GF-D8 (cell line): ENCODE data around the gene SLC4A8.
"Not testable (repeated sequence)": the region's sequence is repeated elsewhere in the genome, so short reads cannot be mapped to it uniquely, and the experiment has no call there.

ENCODE experiments used
- DNase-seq: peaks from one replicate; lab custom pipeline; 2025; lab: John Stamatoyannopoulos, UW

Gene SLC4A8

DNA sequence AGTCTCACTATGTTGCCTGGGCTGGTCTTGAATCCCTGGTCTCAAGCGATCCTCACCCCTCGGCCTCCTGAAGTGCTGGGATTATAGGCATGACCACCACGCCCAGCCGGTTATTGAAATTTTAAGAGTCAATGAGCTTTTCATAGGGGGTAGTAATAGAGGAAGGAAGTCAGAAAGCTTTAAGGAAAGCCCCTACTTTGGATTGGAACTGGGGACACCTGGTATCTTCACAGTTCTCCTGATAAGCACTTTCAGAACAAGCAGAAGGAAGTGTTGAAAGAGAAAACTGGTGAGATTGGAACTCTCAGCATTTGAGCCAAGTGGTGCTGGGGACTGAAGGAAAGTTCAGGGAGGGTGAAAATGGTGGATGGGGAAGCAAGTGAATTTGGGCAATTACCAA is 5.1 kb downstream of the SLC4A8 start:
- no peak for DNase-seq

DNA sequence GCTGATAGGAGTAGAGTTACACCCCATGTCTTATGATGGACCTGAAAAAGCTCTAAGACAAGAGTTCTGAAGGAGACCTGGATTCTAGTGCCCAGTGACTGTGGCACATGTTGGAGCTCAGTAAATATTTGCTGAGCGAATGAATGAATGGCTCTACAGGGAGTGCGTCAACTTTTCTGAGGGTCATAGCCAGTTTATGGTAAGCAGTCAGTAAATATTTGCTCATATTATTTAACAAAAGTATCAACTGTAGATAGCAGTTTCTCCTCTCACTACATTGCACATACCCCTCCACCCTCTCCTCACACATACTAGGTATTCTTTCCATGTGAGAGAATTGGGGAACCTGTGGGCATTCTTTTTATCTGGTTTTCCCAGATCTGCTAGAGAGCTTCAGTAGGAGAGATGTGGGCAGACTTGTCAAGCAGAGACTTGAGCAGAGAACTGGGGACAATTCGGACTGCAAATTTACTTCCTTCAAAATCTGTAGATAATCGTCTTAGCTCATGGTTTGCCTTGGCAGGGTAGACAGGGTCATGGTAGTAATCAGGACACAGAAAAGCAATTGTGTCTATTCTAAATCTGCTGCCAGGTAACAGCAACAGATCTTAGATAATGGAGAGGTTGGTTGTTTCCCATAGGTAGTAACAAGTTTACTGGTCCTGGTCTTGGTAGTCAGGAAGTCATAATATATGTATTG is 5.7 kb downstream of the SLC4A8 start:
- DNase-seq, result no peak

DNA sequence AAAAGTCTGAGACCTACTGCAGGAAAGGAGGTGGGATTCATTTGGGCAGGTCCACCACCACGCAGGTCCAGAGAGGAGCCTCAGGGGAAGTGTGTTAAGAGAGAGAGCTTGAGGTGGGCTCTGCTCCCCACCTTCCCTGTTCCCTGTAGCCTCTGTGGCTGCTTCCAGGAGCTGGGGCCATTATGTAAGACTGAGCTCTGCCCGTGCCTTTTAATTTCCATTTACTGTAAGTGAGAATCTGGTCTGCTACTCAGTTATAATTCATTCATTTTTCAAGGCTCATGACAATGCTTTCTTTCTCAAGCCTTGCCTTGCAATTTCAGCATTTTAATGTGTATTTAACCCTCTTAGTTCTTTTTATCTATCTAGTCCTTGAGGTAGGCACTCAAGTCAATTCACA is 8.3 kb downstream of the SLC4A8 start:
- DNase-seq, result no peak

DNA sequence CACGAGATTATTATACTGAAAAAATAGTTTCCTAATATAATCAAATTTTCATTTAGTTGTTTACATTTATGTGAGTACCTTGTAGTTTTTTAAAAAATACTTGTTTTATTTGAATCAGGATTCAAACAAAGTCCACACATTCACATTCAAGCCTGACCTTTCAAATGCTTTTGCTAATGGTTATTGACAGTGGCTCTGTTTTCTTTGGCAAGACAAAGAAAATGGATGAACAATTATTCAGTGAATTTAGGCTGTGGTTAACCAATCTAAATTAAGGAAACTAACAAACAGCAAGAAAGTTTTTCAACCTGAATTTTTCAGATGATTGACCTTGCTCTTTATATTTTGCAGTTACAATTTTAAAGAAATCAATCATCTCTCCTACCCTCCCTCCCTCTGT is 9.7 kb downstream of the SLC4A8 start:
- DNase-seq, result no peak

DNA sequence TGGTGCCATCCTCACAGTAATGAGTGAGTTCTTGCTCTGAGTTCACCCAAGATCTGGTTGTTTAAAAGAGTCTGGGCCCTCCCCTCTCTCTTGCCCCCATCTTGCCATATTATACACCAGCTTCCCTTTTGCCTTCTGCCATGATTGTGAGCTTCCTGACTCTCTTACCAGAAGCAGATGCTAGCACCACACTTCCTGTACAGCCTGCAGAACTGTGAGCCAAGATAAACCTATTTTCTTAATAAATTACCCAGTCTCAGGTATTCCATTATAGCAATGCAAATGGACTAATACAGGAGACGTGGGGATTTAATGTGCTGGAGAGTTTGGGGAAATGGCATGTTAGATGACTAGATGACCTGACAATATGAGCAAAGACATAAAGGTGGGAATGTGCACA is 12.8 kb downstream of the SLC4A8 start:
- DNase-seq, result no peak

DNA sequence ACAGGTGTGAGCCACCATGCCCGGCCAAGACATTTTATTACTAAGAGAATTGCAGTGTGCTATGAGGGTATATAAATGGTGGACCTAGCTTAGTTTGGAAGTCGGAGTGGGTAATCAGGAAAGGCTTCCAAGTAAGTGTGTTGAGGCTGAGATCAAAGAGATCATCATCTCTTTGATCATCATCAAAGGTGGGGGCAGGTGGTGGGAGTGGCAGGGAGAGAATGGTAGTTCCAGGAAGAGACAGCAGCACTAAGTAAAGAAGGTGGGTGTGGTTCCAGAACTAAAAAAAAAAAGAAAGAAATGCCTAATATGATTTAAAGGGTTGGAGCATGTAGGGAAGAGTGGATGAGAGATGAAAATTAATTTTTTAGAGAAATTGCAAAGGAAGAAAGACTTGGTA is 14.7 kb downstream of the SLC4A8 start:
- DNase-seq, result no peak

DNA sequence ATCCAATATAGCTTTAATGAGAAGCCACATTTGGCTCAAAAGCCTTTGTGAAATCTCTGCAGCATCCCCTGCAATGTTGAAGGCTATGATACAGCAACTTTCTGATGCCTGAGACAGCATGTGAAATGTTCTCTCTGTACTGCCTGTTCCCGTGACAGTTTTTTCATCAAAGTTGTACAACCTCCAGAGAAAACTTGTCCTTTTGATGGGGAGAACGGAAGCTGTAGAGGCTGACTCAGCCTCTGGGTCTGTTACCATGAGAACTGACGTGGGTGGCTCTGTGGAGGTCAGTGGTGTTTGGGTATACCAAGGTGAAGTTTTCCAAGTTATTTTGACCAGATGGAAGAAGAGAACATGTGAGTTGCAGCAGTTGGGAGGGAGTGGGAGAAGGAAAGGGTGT is 17.0 kb downstream of the SLC4A8 start:
- DNase-seq, result no peak

DNA sequence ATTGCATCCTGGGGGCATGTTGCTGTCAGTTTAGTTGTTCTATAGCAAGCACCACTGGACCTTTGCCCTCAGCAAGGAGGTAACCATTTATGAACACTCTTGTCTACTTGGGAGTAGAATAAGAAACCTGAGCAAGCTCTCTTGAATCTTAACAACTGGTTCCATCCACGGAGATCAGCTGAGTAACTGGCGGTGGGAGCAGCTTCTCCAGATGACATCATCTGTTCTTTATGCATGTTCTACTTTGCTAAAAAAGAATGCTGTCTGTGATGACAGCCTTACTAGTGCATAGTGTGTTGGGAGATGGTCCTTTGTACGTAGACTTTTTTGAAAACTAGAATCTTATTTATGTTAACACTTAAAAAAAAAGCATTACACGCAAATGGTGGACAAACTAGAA is 17.7 kb downstream of the SLC4A8 start:
- no peak for DNase-seq

DNA sequence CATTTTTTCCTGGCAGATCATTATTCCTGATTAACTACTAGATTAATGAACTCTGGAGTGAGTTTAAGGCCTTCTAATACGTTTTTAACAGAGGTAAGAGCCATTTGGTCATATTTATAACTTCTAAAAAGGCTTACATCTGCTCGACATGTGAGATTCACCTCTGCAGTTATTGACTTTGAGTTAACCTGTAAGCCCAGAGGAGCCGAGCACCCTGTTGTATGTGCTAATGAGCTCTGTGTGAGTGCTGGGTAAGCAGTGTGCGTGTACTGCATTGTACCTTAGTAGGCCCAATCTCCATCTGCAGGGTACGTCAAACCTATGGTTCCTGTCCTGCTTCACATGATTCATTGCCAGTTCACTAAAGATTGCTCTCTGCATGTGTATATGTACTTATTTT is 18.9 kb downstream of the SLC4A8 start:
- DNase-seq, result no peak

DNA sequence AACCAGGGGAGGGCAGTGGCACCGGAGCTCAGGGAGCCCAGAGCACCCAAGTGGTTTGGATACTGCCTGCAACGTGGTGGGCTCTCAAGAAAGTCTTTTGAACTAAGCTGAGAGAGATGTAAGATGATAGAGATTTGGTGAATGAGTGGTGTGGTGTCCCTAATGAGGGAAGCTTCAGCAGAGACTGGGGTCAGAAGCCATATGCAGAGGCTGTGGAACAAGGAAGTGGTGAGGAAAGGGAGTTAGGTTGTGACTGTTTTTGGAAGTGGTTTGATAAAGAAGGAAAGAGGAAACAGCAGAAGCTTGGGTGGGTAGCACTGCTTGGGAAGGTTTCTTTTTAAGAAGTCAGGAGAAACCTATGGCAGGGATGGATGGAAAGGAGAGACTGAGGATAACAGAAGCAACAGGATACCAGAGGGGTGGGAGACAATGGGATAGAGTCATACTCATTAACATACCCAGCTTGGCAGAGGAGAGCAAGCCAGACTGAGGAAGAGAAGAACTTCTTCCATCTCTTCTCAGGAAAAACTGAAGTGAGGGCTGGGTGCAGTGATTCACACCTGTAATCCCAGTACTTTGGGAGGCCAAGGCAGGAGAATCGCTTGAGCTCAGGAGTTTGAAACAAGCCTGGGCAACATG is 24.1 kb downstream of the SLC4A8 start:
- DNase-seq, result no peak

DNA sequence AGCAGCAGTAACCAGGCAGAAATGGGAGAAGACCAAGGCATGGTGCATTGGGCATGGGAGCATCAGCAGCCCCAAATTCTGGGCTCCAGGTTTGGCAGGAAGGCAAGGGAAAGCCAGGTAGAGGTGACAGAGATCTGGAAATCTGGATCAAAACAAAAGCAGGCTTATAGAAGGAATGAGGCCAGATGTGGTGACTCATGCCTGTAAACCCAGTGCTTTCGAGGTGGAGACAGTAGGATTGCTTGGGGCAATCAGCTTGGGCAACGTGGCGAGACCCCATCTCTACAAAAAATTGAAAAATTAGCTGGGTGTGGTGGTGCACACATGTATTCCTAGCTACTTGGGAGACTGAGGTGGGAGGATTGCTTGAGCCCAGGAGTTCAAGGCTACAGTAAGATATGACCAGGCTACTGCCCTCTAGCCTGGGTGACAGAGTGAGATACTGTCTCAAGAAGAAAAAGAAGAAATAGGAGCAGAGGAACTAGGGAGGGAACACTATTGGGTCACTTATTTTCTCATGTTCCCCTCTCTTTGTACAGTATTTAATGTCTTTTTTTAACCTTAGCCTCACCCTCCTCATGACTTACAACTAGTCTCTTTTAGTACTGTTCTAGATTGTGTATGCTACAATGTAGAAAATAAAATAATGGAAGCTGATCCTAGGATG is 25.1 kb downstream of the SLC4A8 start:
- no peak for DNase-seq

DNA sequence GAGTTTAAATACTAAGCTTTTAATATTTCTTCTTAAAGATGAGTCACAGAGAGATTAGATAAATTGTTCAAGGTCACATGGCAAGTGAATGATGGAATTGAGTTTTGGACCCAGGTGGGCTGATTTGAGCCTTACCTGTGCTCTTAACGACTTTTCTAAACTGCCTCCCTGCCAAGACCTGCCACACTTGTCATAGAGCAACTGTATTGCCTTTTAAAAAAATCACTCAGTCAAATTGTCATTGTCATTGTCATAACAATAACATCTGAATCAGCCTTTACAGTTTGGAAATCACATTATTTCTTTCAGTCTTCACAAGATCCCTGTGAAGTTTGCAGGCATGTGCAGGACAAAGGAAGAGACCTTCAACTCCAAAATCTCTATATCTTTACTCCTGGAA is 25.7 kb downstream of the SLC4A8 start:
- DNase-seq, result no peak

DNA sequence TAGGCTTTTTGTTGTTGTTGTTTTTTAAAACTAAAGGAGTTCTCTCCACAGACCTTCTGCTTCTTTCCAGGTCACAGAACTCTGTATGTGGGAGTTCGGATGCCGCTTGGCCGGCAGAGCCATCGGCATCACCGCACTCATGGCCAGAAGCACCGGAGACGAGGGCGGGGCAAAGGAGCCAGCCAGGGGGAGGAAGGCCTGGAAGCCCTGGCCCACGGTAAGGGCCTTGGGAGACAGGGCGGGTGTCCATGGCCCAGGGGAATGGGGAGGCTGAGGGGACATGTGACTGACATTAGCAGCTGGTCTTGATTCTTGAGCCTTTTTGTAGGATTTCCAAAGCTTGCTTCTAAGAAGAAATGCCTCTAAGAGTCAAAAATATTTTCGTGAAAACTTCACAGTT is 26.2 kb downstream of the SLC4A8 start:
- no peak for DNase-seq

DNA sequence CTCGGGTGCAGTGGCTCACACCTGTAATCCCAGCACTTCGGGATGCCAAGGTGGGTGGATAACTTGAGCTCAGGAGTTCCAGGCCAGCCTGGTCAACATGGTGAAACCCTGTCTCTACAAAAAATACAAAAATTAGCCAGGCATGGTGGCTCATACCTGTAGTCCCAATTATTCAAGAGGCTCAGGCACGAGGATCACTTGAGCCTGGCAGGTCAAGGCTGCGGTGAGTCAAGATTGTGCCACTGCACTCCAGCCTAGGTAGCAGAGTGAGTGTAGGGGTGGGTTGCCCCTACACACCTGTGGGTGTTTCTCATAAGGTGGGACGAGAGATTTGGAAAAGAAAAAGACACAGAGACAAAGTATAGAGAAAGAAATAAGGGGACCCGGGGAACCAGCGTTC is 29.4 kb downstream of the SLC4A8 start:
- DNase-seq, result not testable (repeated sequence)

DNA sequence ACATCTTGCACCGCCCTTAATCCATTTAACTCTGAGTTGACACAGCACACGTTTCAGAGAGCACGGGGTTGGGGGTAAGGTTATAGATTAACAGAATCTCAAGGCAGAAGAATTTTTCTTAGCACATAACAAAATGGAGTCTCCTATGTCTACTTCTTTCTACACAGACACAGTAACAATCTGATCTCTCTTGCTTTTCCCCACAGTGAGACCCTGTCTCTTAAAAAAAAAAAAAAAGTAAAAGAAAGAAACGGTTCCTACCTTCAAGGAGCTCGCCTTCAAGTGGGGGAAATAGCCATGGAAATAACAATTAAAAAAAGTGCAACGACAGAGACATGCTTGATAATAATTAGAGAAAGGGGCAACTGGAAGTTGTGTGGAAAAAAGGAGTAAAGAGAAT is 30.4 kb downstream of the SLC4A8 start:
- not testable (repeated sequence) for DNase-seq

DNA sequence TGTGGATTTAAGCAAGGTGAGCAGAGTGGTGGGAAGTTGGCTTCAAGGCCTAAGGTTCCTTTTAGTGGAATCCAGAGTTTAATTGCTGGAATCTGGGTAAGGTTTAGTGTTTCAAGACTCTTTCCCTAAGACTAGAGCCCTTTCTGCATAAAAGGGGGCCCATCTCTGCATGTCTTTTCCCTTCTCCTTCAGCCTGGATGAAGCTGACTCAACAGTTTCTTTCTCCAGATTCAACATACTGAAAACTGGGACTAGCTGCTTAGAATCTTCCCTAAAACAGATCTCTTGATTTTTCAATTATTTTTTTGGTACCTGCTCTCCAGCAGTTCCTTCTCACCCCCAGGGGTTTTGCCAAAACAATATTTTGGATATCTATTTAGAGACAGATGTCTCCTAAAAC is 34.0 kb downstream of the SLC4A8 start:
- DNase-seq, result no peak

DNA sequence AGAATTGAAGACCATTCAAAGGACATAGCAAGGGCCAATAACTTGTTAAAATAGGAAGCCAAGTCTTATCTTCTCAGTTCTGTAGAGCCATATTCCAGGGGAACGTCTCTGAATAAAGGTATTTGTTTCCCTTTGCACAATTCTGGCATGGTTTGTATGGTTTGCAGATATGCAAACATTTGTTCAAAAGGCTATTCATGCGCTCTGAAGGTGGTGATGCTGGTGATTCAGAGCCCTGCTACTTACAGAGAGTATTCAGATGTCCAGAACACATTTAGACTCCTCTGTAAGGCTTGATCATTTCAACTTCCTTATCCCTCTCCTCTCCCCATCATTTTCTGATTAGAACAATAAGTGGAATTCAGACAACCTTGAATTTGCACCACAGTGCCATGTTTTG is 35.9 kb downstream of the SLC4A8 start:
- no peak for DNase-seq

DNA sequence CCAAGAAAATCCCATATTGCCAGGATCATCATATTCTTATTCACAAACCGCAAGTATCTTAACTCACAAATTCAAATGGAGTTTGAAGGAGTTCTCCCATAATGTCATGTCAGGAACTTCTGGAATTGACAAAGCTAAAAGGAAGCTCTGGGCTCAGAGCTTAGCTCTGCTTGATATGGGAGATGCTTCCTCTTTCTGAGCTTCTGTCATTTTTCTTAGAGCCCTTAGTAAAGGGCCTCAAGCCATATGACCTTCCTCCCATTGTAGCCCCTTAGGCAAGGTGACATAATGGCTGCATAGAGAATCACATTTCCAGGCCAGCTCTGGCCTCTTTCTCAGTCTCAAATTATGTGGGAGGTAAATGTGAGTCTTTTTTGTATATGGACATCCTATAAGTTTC is 40.9 kb downstream of the SLC4A8 start:
- DNase-seq, result no peak

DNA sequence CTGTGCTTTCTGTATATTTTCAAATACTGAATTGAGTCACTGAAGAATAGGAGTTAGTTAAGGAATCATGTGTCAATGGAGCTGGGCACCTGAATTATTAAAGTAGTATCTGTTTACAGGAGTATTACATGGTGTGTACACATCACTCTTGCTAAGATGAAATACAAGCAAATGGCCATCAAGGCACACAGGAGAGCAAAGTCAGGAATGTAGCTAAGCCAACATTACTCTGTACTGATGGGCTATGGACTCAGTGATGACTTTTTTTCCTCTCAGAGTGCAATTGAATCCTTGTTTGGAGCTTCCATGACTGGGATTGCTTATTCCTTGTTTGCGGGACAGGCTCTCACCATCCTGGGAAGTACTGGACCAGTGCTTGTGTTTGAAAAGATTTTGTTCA is 45.5 kb downstream of the SLC4A8 start:
- DNase-seq, result no peak

DNA sequence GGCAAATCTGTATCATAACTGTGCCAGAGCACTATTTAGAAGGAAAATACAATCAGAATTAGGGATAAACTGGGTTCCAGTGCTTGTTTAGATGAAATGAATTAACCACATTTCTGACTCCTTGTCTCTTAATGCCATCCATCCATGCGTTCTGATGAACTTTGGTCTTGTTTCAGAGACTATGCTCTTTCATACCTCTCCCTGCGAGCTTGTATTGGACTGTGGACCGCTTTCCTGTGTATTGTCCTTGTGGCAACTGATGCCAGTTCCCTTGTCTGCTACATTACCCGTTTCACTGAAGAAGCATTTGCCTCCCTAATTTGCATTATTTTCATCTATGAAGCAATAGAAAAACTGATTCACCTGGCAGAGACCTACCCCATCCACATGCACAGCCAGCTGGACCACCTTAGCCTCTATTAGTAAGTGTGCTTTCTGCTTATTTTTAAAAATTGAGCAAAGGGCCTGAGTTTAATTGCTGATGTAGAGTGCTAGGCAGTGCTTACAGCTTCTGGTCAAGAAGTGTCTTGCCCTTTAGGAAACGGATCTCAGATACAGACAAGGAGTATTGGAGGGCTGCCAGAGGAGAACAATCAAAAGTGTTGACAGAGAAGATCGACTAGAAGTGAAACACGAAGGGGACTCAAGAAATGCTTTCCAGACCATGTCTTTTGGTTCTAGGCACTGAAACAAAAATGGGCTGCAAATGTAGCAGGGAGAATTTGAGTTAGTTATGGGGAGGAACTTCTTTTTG is 46.7 kb downstream of the SLC4A8 start:
- no peak for DNase-seq

DNA sequence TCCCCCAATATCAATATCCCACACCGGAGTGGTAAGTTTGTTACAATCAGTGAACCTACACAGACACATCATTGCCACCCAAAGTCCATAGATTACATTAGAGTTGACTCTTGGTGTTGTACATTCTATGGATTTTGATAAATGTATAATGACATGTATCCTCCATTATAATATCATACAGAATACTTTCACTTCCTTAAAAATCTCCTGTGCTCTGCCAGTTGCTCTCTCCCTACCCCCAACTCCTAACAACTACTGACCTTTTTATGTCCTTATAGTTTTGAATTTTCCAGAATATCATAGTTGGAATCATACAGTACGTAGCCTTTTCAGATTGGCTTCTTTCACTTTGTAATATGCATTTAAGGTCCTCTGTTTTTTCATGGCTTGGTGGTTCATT is 48.4 kb downstream of the SLC4A8 start:
- DNase-seq, result no peak

DNA sequence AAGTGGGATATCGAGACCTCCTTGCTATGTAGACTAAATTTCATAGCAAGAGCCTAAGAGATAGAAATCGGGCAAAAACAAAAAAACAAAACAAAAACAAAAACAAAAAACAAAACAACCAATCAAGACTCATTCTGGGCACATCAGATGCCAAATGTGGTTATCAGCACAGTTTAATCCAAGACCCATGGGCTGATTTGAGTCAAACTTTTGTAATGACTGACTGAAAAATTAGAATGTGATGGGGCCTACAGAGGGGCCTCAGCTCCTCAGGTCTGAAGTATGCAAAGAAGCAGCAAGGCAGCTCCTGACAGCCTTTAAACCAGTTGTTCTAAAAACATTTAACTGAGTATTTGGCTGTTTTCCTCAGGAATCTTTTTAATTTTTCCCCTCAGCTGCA is 49.3 kb downstream of the SLC4A8 start:
- DNase-seq, result no peak

DNA sequence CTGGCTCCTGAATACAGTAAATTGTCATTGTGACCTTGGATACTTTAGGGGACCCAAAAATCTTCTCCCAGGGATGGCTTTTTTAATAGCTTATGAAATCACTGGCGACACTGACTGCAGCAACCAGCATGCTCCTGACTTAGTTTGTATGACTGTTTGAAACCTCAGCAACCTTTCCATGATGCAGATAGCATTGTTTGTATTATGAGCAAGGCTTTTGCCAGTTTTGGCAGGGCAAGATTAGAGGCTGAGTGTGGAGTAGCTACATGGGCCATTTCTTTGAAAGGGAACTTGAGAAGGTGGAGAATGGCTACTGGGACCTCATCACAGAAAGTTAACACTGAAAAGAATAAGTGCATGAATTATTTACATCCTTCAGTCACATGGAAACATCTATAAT is 50.9 kb downstream of the SLC4A8 start:
- no peak for DNase-seq
